HG03159 (cell line): Measurements from ENCODE around the gene COL5A1.

Experiments
- ATAC-seq: cut with Tn5 transposase; IDR thresholded peaks from one replicate; pipeline ENCODE4 v1.9.1; 2021; ENCODE audit warnings: mild to moderate bottlenecking, moderate library complexity; ENCODE audit not compliant: unreplicated experiment

The COL5A1 gene

DNA sequence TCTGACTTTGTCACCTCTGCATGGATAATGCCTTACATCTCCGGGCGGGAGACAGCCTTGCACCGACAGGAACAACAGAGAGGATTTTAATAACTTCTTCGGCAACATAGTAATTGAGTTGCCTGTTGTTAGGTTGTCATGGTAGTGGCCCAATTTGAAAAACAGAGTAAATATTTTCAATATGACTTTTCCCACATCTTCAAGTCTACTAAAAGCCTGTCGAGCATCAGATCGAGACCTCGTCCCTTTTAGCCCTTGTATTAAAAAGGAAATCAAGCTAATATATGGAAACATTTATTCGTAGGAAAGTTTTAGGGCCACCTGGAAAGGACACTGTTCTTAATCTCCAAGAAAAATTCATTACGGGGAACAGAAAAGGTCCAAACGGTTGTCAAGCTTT, 168.2 kb downstream of the COL5A1 start:
- ATAC-seq: no peak

DNA sequence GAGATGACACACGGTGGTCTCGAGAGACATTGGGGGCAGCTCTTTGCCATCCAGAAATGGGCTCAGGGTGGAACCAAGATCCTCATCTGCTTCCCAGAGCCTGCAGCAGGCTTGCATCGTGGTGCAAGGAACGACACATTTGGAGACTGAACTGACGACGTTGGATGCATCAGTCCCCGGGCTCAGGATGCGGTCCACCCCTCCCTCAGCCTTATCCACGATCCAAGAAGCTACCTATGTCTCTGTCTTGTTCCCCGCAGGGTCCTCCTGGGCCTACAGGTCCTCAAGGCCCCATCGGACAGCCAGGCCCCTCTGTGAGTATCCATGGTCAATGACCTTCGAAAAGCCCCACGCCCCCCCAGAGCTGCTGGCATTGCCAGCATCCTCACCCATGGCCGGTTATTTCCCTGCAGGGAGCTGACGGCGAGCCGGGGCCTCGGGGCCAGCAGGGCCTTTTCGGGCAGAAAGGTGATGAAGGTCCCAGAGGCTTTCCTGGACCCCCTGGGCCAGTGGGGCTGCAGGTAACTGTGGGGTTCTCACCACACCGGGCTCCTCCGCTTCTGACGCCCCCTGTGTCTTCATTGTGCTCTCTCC, 169.6 kb downstream of the COL5A1 start:
- ATAC-seq: no peak

DNA sequence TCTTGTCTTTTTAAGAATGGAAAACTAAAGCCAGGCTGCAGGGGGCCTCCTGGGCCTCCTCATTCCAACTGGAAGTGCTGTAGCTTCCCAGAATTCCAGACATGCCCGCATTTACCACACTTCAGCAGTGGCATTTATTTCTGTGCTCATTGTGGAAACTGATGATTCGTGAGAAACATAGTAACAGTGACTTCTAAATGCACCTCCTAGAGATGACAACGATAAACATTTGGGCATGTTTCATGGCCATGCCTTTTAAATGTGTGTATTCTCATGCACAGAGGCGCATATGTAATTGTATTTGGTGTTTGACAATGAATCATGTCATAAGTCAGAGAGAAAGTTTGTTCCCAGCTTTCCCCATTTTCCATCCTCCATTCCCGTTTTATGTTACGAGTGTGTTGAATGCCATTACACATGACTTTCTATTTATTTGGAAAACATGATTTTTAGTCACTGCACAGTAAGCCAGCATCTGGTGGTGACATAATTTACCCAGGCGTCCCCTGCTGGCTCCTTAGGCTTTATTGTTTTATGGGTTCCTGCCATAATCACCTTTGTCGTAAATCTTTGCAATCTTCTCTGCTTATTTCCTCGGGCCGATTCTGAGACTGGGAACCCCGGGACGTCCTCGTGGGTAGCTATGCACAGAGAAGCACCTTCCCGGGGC, 170.2 kb downstream of the COL5A1 start:
- no peak for ATAC-seq

DNA sequence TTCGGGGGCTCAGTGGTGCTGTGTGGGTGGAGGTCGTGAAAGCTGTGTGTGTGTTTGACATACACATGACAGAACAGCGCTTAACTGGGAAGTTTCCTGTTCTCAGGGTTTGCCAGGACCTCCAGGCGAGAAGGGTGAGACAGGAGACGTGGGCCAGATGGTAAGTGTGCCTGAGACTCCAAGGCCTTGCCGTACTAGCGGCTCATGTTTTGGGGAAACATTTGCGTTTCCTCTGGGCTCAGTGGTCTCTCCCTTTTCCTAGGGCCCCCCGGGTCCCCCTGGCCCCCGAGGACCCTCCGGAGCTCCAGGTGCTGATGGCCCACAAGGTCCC, 170.7 kb downstream of the COL5A1 start:
- no peak for ATAC-seq

DNA sequence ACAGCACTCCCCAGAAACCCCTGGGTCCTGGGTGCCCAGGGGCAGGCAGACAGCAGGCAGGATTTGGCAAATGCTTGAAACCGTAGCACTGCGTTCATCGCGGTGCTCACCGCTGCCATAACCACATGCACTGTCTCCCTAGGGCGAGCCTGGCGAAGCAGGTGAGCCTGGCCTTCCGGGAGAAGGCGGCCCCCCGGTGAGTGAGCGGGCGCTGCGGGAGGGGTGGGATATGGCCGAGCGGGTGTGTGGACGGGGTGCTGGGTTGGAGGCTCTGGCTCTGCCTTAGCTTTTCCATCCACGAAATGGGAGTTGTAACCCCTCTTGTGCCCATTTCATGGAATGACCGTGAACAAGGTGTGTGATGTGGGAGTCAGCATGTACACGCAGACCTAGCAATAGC, 172.2 kb downstream of the COL5A1 start:
- ATAC-seq: no peak

DNA sequence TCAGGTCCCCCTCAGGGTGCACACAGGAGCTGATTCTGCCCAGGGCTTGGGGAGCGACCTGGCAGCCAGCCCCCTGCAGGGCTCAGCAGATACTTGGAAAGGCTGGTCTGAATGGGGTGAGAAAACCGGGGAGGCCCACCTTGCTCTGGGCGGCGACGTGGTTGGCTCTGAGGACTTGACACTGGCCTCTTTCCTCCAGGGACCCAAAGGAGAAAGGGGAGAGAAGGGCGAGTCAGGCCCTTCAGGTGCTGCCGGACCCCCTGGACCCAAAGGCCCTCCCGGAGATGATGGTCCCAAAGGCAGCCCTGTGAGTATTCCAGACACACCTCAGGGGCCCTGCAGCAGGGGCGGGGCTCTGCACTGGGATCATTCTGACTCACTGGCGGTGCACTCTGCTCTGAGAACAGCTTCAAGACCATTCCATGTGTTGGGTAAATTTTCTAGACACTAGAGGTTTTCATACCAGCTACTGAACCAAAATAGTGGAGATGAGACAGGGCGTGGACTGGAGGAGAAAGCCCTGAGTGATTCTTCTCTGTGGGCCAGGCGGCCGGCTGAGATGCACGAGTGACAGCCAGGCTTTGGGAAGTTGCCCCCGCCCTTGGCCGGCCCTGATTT, 173.1 kb downstream of the COL5A1 start:
- no peak for ATAC-seq

DNA sequence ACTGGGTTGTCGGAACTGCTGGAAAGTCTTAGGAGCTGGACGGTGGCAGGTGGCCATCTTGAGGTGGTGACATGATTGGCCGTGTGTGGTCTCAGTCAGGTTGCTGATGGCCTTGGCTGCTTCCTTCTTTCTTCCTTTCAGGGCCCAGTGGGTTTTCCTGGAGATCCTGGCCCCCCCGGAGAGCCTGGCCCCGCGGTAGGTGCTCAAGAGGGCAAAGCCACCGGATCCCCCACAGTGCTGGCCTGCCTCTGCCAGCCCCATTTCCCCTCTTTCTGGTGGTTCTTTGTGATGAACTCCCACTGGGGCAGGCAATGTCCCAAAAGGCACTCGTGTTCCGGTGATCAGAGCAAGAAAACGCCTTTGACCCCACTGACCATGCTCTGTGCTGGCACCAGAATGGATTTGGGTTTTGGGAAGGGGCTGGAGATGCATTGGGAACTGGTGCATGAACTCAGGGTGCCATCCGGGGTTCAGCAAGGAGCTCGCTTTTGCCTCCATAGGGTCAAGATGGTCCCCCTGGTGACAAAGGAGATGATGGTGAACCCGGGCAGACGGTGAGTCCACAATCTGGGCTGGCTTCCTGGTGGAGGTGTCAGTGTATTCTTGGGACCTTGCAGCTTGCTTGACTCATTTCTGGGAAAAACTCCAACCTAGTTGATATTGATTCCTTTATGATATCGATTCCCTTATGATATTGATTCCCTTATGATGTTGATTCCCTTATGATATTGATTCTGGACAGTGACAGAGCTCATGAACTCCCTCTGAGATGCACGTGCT, 174.0 kb downstream of the COL5A1 start:
- no peak for ATAC-seq

DNA sequence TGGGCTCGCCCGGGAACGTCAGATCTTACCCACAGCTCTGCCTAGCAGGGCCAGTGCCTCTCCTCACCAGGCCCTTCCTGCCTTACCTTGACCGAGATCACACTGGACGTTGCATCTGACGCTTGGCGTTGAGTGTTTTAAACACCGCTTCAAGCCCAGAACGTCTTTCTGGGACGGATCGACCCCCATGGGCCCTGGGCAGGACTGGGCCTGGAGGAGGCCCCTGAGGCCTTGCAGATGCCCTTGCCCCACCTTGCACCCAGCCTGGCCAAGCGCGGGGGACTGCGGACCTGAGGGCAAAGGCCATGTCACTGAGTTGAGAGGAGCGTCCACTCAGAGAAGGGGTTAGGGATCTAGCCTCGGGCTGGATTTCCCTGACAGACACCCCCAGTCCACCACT, 174.7 kb downstream of the COL5A1 start:
- ATAC-seq: no peak

DNA sequence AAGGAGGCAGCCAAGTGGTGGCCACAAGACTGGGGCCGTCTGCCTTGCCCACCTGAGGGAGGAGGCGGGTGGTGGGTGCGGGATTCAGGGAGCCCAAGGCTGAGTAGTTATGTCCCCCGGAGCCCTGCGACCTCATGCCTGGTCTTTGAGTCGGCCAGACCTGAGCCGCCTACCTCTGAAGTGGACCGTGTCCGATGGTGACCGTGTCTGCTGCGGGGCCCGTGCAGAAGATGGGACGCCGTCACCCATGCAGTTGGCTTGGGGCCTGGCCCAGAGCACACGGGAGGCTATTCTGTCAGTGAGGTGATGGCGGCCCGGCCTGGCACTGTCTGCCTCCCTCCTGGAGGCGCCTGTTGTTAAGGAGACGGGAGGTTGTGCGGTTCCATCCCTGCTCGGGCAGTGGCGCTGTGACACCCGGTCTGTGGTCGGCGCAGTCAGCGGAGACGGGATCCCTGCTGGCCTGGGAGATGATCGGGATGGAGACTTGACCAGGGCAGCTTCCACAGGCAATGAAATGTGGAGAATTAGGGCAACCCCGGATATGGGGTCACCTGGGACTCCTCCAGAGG, 176.5 kb downstream of the COL5A1 start:
- ATAC-seq: no peak

DNA sequence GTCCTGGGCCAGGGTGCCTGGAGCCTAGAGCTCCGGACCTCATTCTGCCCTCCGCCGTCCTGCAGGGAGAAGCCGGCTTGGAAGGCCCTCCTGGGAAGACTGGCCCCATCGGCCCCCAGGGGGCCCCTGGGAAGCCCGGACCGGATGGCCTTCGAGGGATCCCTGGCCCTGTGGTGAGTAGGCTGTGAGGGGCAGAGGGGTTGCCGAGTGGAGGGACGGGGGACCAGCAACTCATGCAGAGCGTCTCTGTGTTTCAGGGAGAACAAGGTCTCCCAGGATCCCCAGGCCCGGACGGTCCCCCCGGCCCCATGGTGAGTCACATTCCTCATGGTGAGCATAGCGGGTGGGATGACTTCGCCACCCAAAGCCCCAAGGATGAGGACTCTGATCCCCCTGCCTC, 177.0 kb downstream of the COL5A1 start:
- ATAC-seq: no peak

DNA sequence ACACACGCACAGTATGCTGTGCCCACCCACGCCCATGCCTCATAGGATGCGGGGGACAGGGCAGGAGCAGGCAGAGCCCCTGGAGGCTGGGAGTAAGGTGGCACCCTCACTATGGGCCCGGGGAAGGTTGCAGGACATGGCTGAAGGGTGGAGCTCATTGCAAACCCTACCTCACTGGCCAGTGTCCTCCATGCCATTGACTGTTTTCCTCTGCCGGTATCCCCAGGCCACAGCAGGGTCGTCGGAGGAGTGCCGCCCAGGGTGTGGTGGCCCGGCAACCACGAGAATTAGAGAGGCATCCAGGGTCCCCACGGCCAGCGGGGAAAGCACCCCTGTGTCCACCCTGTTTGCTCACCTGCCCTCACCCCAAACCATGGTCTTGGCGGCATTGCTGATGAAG, 179.3 kb downstream of the COL5A1 start:
- no peak for ATAC-seq

DNA sequence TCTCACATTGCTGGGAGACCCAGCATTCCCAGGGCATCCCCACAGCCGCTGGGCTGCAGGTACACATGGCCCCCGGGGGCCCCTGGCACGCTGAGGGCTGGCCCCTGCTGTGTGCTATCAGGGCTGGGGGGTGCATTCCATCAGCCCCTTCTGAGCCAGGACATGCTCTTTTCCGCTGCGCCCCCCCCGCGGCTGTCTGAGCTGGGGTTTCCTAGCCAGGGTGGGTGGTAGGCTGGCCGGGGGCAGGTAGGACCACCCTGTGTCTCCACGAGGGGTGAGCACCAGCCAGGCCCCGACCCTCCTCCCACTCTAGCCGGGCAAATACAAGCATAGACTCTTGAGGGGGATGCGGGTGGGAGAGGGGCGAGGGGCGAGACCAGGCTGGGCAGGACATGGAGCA, 180.9 kb downstream of the COL5A1 start:
- no peak for ATAC-seq

DNA sequence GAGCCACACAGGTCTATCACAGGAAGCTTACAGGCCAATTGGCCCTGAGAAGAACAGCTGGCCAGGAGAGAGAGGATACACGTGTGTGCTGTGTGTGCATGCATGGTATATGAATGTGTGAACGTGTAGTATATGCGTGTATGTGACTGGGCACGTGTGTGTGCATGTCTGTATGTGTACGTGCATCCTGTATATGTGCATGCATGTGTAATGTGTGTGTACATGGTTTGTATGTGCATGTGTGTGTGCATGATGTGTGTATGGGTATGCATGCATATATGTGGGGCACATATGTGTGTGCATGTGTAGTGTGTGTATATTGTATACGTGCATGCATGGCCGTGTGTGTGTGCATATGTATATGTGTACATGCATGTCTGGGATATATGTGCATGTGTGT, 182.0 kb downstream of the COL5A1 start:
- no peak for ATAC-seq

DNA sequence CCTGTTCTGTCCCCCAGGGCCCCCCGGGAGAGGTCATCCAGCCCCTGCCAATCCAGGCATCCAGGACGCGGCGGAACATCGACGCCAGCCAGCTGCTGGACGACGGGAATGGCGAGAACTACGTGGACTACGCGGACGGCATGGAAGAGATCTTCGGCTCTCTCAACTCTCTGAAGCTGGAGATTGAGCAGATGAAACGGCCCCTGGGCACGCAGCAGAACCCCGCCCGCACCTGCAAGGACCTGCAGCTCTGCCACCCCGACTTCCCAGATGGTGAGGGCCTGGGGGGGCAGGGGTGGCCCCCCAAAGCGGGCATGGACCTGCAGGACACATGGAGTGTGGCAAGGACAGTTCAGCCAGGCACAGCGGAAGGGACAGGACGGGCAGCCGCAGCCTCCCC, 183.0 kb downstream of the COL5A1 start:
- ATAC-seq: no peak

DNA sequence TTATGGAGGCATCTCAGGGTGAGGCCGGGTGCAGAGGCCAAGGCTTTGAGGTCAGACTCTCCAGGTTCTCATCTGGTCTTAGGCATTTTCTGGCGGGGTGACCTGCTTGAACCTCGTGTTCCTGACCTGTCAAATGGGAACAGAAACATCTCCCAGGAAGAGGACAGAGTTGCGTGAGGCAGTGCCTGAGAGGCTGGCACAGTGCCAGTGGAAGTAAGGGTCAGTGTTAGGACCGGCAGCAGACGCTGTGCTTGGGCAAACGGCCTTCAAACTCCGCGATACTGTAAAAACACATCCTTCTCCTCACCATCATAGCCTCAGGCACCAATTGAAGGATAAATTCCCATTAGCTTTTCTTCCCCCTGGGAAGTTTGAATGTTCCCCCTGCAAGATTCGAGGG, 183.4 kb downstream of the COL5A1 start:
- ATAC-seq: no peak

DNA sequence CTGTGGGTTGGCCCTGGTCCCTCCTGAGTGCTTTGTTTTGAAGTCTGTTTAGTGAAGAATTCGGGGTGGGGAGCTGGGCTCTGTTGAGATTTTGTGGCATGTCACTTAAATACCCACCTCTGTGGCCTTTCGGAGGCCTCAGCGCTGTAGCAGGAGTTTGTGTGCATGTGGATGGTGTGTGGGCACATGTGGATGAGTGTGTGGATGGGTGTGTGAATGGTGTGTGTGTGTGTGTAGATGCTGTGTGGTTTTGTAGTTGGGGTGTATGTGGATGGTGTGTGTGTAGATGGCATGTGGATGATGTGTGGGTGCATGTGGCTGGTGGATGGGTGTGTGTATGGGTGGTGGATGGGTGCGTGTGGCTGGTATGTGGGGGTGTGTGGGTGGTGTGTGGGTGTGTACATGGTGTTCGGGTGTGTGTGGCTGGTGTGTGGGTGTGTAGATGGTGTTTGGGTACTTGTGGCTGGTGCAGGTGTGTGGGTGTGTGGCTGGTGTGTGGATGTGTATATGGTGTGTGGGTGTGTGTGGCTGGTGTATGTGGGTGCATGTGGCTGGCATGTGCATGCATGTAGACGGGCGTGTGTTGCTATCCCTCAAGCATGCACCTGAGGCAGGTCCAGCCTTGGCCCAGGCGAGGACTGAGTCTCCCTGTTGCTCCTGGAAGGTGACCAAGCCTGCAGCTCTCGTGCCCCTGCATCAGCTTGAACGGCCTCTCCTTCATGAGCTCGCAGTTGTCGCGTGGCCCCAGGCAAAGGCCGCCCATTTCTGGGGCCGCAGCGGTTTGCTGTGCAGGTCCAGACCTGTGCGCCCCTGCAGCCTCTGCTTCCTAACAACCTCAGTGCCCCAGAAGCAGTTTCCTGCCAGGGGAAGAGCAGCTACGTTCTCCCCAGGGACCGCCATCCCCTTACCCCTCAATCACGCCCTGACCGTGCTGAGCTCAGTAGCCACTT, 185.0 kb downstream of the COL5A1 start:
- no peak for ATAC-seq

DNA sequence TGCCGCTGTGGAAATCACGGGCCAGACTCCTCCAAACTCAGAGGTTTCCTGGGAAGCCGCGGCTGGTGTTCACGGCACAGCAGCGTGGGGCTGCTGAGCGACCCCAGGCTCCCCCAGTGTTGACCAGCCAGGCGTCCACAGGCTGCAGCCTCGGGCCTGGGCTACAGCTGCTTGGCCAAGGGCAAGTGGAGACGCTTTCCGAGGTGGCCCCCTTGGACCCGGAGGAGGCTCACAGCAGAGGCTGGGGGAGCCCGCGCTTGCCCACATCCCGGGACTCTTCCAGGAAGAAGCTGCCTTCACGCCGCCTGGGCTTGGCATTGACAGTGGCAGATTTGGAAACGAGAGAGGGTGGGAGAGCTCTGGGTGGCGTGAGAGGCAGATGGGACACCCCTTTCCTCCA, 186.0 kb downstream of the COL5A1 start:
- ATAC-seq: no peak

DNA sequence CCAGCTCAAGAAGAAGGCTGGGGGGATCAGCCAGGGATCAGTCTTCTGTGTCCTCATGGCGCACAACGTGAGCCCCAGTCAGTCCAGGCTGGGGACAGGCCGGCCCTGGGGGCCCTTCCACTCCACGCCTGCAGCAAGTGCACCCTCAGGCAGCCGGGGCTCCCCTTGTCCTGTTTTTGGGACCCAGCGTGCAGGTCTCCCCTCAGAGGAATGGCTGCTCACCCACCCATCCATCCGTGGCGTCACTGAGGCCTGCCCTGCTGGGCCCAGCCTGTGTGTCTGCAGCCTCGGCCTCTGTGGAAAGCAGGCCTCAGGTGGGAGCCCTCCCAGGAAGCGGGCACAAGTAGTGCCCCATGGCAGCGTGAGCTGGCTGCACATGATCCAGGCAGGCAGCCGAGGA, 186.4 kb downstream of the COL5A1 start:
- no peak for ATAC-seq

DNA sequence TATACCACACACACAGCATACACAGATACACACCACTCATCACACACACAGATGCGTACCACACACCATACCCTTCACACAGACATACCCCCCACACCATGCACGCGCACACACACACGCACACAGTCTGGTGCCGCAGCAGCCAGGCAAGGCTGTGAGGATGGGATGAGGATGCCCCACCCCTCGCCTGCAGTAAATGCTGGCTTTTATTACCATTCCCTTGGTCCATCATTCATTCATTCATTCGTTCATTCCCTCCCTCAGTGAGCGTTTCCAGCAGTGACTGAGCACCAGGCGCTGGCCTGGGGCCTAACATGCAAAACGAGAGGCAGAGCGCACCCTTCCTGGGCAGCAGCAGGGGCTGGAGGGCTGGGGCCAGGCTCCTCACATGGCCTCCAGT, 187.3 kb downstream of the COL5A1 start:
- ATAC-seq: no peak

DNA sequence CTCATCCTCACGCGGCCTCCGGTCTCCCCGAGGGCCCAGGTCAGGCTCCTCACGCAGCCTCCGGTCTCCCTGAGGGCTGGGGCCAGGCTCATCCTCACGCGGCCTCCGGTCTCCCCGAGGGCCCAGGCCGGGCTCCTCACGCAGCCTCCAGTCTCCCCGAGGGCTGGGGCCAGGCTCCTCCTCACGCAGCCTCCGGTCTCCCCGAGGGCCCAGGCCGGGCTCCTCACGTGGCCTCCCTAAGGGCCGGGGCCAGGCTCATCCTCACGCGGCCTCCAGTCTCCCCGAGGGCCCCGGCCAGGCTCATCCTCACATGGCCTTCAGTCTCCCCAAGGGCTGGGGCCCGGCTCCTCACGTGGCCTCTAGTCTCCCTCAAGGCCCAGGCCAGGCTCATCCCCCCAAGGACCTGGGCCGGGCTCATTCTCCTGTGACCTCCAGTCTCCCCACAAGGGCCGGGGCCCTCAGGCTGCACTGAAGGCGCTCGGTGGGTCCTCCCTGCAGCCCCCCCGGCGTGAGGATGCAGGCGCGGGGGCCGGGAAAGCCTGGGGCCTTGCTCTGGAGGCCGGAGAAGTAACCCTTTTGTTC, 187.8 kb downstream of the COL5A1 start:
- ATAC-seq: no peak
